ELR (cell line): ENCODE measurements around the gene WNT5A.

Experiments used
- DNase-seq: peaks from one replicate; pipeline ENCODE4 v3.0.0-alpha.2; 2015; ENCODE audit warnings: low read depth

WNT5A gene

DNA sequence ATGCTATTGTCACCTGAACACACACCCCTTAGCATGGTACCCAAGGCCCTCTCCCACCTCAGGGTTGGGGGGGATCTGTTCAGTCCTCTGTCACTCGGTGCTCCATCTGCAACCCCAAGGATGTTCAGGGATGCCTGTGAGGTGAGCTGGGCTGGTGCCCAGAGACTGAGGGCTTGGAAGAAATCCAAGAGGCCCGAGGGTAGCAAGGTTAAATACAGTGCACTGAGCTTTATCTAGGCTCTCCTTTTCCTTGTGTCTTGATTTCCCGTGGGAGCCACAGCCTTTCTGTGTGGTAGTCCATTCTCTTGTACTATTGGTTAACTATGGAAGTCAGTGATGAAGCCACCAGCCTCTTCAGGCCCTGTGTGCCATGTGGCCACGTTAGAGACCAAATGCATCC, 18.7 kb upstream of the WNT5A start:
- no peak for DNase-seq

DNA sequence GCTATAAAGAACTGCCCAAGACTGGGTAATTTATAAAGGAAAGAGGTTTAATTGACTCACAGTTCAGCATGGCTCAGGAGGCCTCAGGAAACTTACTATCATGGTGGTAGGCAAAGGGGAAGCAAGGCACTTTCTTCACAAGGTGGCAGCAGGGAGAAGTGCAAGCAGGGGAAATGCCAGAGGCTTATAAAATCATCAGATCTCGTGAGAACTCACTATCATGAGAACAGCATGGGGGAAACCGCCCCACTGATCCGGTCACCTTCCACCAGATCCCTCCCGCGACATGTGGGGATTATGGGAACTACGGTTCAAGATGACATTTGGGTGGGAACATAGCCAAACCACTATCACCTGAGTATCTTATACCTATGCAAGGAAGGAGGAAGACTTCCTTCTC, 18.0 kb upstream of the WNT5A start:
- peak; percentile 50 for DNase-seq

DNA sequence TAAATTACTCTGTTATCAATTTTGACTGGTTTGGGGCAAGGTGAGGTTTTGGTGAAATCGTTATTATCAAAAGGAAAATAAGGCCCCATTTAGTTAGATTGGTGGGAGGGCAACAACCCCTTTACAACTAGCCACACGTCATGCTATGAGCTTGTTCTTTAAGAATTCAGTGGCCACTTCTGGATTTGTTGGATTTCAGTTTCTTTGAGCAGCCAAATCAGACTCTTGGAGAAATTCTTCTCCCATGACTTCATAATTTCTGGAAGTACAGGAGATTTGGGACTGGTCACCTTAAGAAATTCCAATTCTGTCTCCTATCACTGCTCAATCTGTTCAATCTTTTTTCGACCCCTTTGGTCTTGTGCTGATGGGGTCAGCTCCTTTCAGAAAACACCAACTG, 14.8 kb upstream of the WNT5A start:
- peak; percentile 55 for DNase-seq

DNA sequence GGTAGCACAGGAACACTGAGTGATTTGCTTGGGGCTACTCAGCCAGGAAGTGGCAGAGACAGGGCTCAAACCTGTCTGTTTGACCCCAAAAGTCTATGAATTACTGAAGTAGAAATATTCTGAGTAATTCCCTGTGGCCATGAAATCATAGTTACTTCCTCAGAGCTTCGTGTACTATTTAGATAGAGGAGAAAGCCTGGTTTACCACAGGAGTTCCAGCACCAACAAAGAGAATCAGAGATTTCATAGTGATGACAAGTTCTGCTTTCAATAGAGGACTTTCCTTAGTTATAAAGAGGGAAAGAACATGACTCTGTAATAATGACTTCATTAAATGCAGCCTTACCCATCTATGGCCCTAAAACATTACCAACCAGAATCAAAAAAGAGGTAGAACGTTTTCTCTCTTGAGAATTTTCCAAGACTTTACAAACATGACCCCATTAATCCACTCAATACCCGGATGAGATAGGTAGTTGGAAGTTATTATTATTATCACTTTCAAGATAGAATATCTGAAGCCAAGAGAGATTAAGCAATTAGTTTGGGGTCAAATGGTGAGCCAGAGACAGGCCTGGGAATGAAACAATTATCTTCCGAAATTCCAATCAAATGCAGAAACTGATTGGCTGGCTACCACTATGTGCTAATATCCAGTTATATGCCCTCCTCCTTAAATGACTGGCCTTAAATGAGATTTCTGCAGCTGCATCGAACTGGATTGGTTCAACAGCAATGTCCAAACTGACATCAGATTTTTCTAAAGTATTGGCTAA, 13.6 kb upstream of the WNT5A start:
- peak; percentile 66 for DNase-seq

DNA sequence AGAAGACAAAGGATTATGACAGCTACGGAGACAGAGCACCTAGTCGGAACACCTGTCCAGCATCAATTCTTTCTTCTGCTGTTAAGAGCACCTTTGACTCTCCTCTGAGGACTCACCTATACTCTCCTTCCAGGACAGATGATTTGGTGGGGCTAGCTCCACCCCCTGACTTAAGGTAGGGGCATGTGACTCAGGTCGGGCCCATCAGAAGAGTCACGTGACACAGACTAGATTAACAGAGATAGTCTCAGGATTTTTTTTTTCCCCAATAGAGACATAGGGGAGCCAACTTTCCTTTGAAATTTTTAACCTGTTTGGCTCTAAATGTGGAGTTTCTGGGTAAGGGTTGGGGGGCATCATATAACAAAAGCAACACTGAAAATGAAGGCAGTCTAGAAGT, 11.4 kb upstream of the WNT5A start:
- DNase-seq = no peak

DNA sequence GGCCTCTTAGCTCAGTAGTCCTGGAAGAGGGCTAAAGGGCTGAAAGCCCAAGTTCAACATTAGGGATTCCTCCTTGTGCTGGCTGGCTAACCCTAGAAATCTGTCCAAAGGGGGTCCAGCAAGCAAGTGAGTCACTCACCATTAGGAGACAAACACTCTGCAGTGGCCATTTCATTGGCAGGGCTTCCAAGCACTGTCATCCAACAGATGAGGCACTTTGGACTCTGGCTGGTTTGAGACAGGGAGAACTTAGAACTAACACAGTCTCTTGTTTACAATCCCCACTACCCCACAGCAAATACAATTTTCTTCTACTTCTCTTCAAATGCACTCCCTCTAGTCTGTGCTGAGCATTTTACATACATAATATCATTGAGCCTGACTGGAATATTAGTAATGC, 10.1 kb upstream of the WNT5A start:
- DNase-seq = no peak

DNA sequence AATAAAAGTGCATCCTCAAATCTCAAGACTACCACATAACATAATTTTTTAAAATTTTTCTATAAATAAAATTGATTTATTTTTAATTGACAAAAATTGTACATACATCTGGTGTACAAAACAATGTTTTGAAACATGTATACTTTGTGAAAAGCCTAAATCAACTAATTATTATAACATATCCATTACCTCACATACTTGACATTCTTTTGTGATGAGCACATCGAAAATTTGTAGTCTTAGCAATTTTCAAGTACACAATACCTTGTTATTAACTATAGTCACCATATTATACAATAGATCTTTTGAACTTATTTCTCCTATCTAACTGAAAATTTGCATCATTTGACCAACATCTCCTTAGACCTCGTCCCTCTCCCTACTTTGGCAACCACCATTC, 7.9 kb upstream of the WNT5A start:
- DNase-seq = no peak

DNA sequence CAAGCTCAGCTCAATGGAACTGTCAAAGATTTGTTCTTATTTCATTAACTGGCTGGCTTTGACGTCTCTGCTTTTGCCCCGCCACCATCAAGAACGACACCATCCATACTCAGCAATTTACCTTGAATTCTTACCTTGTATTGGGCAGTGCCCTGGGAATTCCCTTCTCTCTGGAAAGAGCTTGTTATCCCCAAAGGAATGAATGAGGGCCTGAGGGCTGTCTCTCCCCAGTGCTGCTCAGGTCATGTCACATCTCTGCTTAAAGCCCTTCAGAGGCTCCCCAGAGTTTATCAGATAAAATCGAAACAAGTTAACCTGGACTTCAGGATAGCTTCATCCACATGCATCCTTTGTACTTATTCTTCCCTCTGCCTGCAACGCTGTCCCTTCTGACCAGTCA, 5.9 kb upstream of the WNT5A start:
- no peak for DNase-seq

DNA sequence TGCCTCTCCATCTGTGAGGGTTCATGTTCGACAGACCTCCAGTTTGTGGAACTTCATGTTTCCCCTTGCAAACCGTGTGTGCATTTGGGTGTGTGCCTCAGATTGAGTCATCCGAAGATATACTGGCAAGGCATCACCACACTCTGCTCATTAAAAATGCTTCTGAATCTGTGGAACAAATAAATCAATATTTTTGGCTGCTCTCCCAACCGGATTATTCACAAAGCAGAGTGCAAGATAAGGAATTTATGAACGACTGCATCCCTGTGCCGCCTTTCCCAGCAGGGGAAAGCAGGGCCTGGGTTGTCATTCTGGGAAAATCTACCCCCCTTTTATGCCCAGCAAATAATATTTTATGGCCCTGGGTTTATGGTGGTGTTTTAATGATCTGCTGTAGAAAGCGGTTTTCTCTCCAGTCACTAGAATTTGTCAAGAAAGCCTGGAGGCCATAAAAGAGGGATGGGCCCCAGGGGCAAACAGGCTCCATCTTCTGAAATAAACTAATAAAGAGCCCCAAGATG, 4.2 kb upstream of the WNT5A start:
- DNase-seq = peak; percentile 89

DNA sequence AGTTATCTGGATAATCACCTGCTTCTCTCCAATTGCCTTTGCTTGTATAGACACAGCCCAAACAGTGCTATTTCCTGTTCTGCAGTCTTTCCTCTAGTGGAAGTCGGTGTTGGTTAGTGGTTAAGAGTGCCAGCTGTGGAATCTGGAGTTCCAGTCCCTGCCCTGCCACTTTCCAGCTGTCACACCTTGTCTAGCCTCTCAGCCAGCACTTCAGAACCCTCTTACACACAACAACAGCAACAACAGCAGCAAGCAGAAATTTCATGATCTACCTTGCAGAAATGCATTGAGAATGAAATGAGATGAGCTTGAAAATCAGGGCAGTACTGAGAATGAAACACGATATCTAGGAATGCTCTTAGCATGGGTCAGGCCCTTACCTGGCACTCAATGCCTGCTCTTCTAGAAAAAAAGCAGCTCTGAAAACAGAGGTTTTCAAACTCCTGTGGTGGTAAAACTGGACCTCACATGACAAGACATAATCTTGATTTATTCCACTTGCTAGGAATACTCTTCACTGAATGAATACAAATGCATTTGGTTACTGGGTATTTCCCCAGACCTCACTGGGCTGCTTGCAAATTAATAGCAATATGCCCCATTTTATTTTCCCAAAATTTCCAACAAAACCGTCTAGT, 3.3 kb upstream of the WNT5A start:
- no peak for DNase-seq

DNA sequence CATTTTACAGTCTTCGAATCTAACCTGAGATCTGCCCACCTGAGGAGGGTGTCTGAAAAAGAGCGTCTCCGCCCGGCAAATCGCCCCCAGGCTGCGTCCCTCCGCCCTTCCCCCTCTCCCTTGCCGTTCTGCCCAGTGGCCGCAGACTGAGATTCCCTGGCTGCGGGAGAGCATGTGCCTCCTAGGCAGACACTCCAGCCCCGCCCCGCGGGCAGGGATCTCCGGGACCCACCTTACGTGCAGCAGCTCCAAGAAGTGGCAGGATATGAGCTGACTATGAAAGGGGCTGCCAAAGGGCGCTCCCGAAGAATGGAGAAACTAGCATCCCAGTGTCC, 2.7 kb upstream of the WNT5A start:
- no peak for DNase-seq

DNA sequence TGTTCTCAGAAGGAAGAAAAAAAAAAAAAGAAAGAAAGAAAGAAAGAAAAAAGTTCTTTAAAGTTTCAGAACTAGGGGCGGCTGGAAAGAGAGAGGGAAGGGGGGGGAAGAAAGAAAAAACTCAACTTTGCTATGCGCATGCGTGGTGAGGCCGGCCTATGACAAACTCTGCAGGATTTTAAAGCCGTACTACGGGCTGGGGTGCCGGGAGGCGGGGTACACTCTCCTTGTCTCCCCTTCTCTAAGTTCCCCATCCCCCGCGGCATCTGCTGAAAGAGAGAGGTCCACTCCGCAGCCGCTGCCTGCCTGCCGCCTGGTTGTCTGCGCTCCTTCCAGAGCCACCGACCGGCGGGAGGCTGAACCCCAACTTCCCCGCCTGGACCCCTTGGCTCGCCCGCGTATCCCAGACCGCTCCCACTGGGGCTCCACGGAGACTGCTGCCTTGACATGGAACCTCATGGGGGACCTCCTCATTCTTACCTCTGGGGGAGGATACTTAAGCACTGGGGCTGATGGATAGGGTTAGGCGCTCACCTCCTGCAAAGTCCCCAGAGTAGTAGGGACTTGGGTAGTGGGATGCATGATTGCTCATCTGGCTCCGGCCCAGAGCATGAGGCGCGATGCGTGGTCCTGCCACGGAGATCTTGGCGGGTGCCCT, 1.4 kb upstream of the WNT5A start:
- peak; percentile 88 for DNase-seq

DNA sequence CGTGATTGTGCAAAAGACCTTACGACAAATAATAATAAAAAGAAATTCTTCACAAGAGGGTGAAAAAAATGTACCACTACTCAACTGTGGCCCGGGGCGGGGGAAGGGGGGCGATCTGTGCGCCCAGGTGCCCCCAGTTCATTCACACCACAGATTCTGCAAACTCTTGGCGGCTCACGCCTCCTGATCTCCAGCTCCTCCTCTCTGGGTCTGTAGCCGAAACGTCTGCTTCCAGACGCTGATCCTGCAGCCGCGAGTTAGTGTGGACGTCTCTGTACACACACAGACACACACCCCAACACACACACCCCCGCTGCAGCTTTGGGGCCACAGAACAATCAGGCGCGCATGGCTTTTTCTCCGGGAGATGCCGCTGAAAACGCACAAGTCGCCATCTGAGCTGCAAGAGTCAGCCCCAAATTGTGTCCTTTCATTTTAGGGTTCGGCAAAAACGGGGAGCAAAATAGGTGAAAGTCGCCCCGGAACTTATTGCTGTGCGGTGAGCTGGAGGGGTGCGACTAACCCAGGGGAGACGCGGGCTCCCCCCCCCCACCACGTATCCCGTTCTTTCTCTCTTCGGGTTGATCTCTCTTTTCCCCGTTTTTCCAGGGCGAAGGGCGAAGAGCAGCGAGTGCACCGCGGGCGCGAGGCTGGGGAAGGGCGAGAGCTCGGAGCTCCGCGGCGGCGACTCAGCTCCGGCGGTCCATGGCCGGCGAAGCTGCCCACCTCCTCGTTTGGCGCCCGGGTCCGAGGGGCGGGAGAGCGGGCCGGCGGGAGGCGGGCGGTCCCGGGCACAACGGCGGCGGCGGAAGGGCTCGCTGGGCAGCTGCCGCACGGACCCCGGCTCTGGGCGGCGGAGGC, 505 bp upstream of the WNT5A start:
- peak; percentile 76 for DNase-seq

DNA sequence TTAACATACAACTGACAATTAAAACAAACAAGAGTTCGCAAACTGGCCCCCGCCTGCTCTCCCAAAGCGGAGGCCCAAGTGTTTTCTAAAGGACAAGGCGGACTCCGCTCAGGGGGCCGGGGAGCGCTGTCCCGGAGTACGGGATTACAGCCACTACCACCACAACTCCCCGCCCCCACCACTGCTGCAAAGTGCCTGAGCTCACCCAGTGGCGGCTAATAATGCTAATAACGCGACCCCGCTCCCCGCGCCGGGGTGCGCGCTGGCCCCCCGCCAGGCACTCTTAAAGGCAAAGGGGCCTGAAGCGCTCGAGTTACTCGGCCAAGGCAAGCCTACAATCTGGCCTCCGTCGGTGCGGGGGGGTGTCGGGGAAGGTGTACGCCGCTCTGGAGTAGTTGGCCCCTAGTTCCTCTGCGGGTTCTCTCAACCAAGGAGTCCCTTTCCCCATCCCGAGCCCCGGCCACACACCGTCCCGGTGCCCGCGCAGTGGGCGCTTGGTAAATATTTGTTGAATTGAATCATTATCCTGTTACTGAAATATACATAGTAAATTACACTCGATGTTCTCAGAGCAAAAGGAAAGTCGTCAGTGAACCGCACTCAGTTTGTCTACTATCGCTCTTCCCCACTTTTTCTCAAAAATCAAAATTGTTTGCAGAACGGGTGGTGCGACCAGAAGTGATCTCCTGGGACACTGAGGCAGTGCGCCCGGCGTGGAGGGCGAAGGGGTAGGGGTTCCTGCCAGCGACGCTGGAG, 827 bp downstream of the WNT5A start:
- DNase-seq = peak; percentile 78

DNA sequence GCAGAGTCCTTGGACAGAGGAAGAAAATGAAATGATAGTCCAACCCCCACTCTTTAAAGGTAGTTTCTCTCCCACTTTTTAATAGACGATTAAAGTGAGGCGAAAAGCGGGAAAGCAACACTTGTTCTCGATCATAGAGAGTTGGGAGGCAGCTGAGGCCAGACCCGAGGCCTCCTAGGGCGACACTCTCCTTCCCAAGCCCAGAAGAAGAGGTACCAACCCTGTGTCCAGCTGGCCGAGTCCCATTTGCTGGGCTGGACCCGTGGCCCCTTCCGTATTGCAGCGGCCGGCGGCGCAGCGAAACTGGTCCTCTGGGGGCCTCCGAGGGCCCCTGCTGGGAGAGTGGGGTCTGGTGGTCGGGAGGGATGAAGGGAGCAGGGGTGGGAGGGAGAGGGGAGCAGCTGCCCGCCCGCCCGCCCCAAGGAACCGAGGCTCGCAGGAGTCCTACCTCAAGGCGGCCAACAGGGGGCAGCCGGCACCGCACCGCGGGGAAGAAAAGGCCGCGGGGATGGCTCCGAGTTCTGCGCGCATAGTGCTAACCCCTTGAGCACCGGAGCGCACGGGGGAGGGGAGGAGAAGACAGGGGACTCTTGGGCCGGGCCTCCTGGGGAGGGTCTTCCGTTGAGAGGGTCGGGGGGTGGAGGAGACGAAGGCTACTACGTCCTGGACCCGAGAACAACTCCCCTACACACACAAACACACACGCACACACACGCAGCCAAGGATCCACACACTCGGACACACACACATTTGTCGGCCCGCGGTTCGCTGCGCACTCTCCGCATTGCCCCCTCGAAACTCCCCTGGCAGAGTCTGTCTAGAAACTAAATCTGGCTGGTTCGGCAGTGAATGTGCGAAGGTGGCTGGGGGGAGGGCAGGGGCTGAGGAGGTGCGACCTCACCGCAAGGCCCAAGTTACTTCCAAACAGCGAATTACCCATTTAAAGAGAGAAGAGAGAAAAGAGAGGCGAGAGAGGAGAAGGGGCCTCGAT, 2.0 kb downstream of the WNT5A start:
- DNase-seq = peak; percentile 91

DNA sequence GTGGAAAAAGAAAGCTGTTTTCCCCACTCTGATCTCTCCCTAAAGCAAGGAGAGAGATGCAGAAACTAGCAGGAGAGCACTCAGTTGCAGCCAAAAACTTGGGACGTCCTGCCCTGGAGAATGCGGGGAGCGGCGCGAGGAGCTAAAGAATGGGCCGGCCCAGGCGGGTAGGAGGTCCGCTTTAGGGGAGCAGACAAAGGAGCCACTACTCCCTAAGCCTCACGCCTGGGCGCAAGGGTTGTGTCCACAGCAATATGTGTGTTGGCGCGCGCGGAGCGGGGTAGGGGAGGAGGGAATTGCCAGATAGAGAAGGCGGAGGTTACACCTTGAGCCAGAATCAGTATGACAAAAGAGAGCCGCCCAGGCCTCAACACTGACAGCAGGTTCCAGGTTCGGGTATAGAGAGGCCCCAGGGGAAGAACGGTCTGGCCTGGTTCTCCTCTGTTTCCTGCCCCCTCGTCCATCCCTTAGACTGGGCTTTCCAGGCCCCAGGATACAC, 2.9 kb downstream of the WNT5A start:
- DNase-seq = peak; percentile 57

DNA sequence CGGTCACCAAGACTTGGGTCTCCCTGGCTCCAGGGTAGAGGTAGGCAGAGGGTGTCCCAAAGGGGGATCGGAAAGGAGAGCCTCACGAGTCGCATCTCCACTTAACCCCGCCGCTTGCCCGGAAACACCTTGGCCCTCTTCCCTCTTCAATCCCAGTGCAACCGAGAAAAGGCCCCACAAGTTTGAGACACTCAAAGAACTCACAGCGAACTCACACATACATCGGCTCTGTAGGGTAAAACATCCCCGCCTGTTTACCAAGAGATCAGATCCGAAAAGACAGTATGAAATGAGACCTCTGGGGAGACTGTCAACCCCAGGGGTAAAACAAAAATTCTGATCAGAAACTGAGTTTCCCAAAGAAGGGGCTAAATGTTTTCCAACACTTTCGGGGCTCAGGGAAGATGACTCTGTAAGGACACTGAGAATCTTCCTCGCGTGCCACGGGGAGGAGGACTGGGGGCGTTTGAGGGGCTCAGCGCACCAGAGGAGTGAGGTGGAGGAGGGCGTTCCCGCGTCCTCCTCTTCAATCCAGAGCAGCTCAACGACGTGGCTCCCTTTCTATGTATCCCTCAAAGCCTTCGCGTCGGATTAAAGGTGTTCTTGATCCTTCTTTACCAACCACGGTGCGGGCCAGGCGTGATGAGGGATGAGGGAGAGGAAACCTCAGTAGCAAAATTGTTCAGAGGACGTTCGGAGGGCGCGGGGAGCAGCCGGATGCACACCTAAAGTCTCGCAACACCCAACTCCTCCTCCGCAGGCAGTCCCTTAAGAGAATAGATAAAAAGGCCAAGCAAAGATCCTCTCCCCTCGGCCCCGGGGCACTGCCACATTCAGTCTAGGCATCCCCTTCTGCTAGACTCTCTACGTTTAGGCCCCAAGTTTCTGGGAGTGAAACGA, 3.7 kb downstream of the WNT5A start:
- DNase-seq = peak; percentile 58

DNA sequence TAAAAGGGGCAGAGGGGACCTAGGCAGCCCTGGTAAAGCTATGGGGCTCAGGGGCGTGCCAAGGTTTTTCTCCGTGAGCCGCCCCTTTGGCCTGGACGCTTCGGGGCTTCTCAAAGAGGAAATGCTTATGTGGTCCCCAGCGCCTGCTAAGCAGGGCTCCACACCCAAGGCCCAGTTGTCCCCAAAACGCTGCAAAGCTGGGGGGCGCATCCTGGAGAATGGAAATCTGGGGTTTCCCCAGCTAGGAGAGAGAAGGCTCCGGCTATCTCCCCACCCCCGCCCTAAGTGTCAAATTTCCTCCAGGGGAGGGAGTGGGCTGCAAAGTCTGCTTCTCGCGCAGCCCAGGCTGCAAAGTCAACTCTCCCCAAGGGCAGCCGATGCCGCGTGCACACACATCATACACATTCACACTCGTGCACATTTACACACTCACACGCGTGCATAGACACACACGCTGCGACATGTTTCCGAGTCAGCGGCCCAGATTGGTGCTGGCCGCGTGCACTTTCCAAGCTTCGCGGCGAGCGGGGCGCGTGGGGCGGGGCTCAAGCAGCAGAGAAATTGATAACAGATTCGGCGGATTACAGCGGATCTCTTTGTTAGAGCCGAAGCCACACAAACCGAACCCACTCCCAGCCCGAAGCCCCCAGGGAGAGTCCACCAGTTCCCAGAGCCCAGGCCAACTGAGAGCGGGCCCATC, 4.5 kb downstream of the WNT5A start:
- DNase-seq = peak; percentile 77
